H9 (cell line): ENCODE results near the gene THBS2. TPM values are rescaled to one million over a fixed set of nuclear protein-coding genes. Genes with fewer than 3 reads are reported as not detected.

Source experiments
- DNase-seq: peaks from one replicate; pipeline ENCODE4 v3.0.0-alpha.2; 2017
- H2AFZ ChIP-seq: one replicate; pipeline ENCODE4 v1.6.1; 2013; ENCODE audit warnings: mild to moderate bottlenecking, low read length, control low read depth, moderate library complexity
- H2AK5ac ChIP-seq: 2 replicates; pipeline ENCODE4 v1.6.1; 2013; ENCODE audit warnings: low read length, control low read depth, mixed read lengths; ENCODE audit not compliant: insufficient read length
- H2BK120ac ChIP-seq: one replicate; pipeline ENCODE4 v1.6.1; 2013; ENCODE audit warnings: low read depth, mild to moderate bottlenecking, low read length, control low read depth, inconsistent platforms; ENCODE audit not compliant: poor library complexity, severe bottlenecking
- H2BK12ac ChIP-seq: 2 replicates; pipeline ENCODE4 v1.6.1; 2013; ENCODE audit warnings: low read length, control low read depth, mixed read lengths, low read depth; ENCODE audit not compliant: insufficient read length
- H2BK15ac ChIP-seq: 2 replicates; pipeline ENCODE4 v1.6.1; 2013; ENCODE audit warnings: low read depth, low read length, control low read depth
- H2BK20ac ChIP-seq: one replicate; pipeline ENCODE4 v1.6.1; 2013; ENCODE audit warnings: low read depth, mild to moderate bottlenecking, low read length, control low read depth, inconsistent platforms; ENCODE audit not compliant: poor library complexity, severe bottlenecking
- H2BK5ac ChIP-seq: 2 replicates; pipeline ENCODE4 v1.6.1; 2013; ENCODE audit warnings: low read length, control low read depth, mixed read lengths; ENCODE audit not compliant: insufficient read length
- H3K14ac ChIP-seq: 2 replicates; pipeline ENCODE4 v1.6.1; 2013; ENCODE audit warnings: low read length, control low read depth; ENCODE audit not compliant: insufficient read depth
- H3K18ac ChIP-seq: 2 replicates; pipeline ENCODE4 v1.6.1; 2013; ENCODE audit warnings: low read depth, mild to moderate bottlenecking, mixed read lengths, low read length, control low read depth; ENCODE audit not compliant: insufficient read length
- H3K23ac ChIP-seq: 2 replicates; pipeline ENCODE4 v1.6.1; 2013; ENCODE audit warnings: low read length, control low read depth, mixed read lengths, low read depth; ENCODE audit not compliant: insufficient read length
- H3K23me2 ChIP-seq: 2 replicates; pipeline ENCODE4 v1.6.1; 2013; ENCODE audit warnings: low read depth, mild to moderate bottlenecking, mixed read lengths, low read length, control low read depth; ENCODE audit not compliant: insufficient read length, poor library complexity, severe bottlenecking
- H3K27ac ChIP-seq: 2 replicates; pipeline ENCODE4 v1.5.1; 2013; ENCODE audit warnings: low read length, control low read depth, mixed read lengths, low read depth; ENCODE audit not compliant: insufficient read length
- H3K27me3 ChIP-seq: 2 replicates; pipeline ENCODE4 v1.6.1; 2013; ENCODE audit warnings: low read length, control low read depth, inconsistent platforms; ENCODE audit not compliant: insufficient read depth
- H3K4ac ChIP-seq: 2 replicates; pipeline ENCODE4 v1.6.1; 2013; ENCODE audit warnings: low read depth, mild to moderate bottlenecking, control low read depth, inconsistent platforms, low read length, moderate library complexity
- H3K4me1 ChIP-seq: 2 replicates; pipeline ENCODE4 v1.6.1; 2013; ENCODE audit warnings: low read length, control low read depth, inconsistent platforms; ENCODE audit not compliant: insufficient read depth
- H3K4me2 ChIP-seq: 2 replicates; pipeline ENCODE4 v1.6.1; 2013; ENCODE audit warnings: low read length, control low read depth, mixed read lengths; ENCODE audit not compliant: insufficient read length, insufficient read depth
- H3K56ac ChIP-seq: 2 replicates; pipeline ENCODE4 v1.6.1; 2013; ENCODE audit warnings: low read depth, mild to moderate bottlenecking, mixed read lengths, low read length, control low read depth; ENCODE audit not compliant: insufficient read length
- H3K79me1 ChIP-seq: 2 replicates; pipeline ENCODE4 v1.6.1; 2013; ENCODE audit warnings: low read depth, mild to moderate bottlenecking, moderate library complexity, low read length, control low read depth, inconsistent platforms; ENCODE audit not compliant: insufficient read depth, poor library complexity, severe bottlenecking
- H3K79me2 ChIP-seq: 2 replicates; pipeline ENCODE4 v1.6.1; 2013; ENCODE audit warnings: low read length, control low read depth, inconsistent platforms; ENCODE audit not compliant: insufficient read depth
- H3K9ac ChIP-seq: 2 replicates; pipeline ENCODE4 v1.6.1; 2013; ENCODE audit warnings: low read length, control low read depth, mixed read lengths; ENCODE audit not compliant: insufficient read length; ENCODE audit errors: extremely low read depth
- H3K9me3 ChIP-seq: one replicate; pipeline ENCODE4 v1.6.1; 2013; ENCODE audit warnings: low read depth, low read length, inconsistent platforms; ENCODE audit not compliant: control insufficient read depth
- H3T11ph ChIP-seq: one replicate; pipeline ENCODE4 v1.6.1; 2013; ENCODE audit warnings: mild to moderate bottlenecking, low read length, control low read depth, inconsistent platforms
- H4K20me1 ChIP-seq: one replicate; pipeline ENCODE4 v1.6.1; 2013; ENCODE audit not compliant: control insufficient read depth, insufficient read length, insufficient read depth
- H4K5ac ChIP-seq: 2 replicates; pipeline ENCODE4 v1.6.1; 2013; ENCODE audit warnings: low read depth, mild to moderate bottlenecking, mixed read lengths, low read length, control low read depth; ENCODE audit not compliant: insufficient read length
- H4K8ac ChIP-seq: replicated peaks from 2 replicates; pipeline ENCODE4 v1.6.1; 2013; ENCODE audit warnings: low read length, control low read depth, mixed read lengths, low read depth; ENCODE audit not compliant: insufficient read length
- H4K91ac ChIP-seq: 2 replicates; pipeline ENCODE4 v1.6.1; 2013; ENCODE audit warnings: low read depth, mild to moderate bottlenecking, moderate library complexity, mixed read lengths, low read length, control low read depth; ENCODE audit not compliant: insufficient read length
- H3K27ac Mint-ChIP-seq, 3 experiments: 2 replicates in 2 of 3; 3 replicates in 1 of 3; pipeline ENCODE4 v1.8.0; 2020 to 2021; ENCODE audit warnings: mixed read lengths in 3 of 3, mild to moderate bottlenecking in 1 of 3, moderate library complexity in 1 of 3
- H3K27me3 Mint-ChIP-seq: 2 replicates; pipeline ENCODE4 v1.8.0; 2021; ENCODE audit warnings: low read depth, mild to moderate bottlenecking, moderate library complexity, mixed read lengths
- H3K36me3 Mint-ChIP-seq, 3 experiments: 2 replicates in 2 of 3; 3 replicates in 1 of 3; pipeline ENCODE4 v1.8.0; 2020 to 2021; ENCODE audit warnings: low read depth in 3 of 3, mixed read lengths in 3 of 3; ENCODE audit not compliant: insufficient read depth in 1 of 3
- H3K4me1 Mint-ChIP-seq, 2 experiments: 2 replicates each; pipeline ENCODE4 v1.8.0; 2020; ENCODE audit warnings: mixed read lengths in 2 of 2
- H3K4me3 Mint-ChIP-seq, 2 experiments: 2 replicates in 1 of 2; 3 replicates in 1 of 2; pipeline ENCODE4 v1.8.0; 2020 to 2021; ENCODE audit warnings: mild to moderate bottlenecking in 2 of 2, mixed read lengths in 2 of 2, moderate library complexity in 1 of 2
- H3K9me3 Mint-ChIP-seq, 2 experiments: 2 replicates in 1 of 2; 3 replicates in 1 of 2; pipeline ENCODE4 v1.8.0; 2020; ENCODE audit warnings: mild to moderate bottlenecking in 2 of 2, mixed read lengths in 2 of 2, moderate library complexity in 1 of 2
- WGBS: extraction: QIAGEN DNeasy Blood & Tissue Kit; methylation state at CpG from one replicate; pipeline ENCODE4 v1.1.7; 2013; ENCODE audit warnings: missing lambda C conversion rate, low lambda C conversion rate, mixed read lengths; ENCODE audit not compliant: insufficient read length; ENCODE audit errors: extremely low coverage; 5-methylcytosine and 5-hydroxymethylcytosine counted together
- total RNA-seq: library from RNA; stranded (reverse); gene quantifications from 2 replicates; pipeline ENCODE4 v1.2.1, GENCODE V29; 2021
- TF ChIP-seq, protein P1 (sequence below): fragments of 200-600 bp; sonication (generic); conservative IDR thresholded peaks from 3 replicates; pipeline ENCODE4 v1.8.0; 2021; ENCODE audit warnings: antibody characterized with exemption, mild to moderate bottlenecking

THBS2 gene
- total RNA-seq, 1 experiment from 2014 or later, result 14.7 TPM

DNA sequence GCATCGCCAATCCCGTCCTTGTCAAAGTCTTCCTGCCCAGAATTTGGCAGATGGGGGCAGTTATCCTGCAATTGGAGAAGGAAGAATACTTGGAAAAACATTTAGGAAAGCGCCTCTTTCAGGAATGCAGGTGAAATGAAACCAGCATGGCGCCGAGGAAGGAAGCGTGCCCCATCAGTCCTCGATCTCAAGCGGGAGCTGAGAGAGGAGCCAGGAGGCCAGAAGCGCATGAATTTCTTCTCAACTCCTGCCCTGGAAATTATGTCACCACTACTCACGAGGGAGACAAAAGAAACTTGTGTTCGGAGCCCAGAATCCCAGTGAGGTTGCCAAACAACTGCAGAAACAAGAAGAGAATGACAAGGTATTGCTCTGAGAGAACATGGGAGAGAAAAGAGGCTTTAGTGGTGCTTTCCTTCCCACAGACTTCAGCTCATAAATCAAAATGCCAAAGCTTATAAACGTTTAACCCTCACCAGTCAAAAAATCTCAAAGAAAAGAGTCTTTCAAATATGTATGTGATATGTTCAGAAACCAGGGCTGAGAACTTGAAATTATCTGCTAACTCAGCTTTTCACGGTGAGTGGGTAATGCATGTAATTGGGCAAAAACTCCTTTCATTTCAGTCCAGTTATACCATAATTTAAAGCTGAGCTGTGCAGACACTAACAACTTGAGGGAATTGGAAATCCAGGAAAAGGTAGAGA is 23.9 kb downstream of the THBS2 start:
- Mint-ChIP-seq H3K36me3 (peaks cover 45 to 73% (median 48%) of the 10 kb centered on the region in 3 experiments), H3K27me3 (no peaks in the 10 kb centered on the region; the same call in 1 of the 2 replicates), H3K4me1 (no peaks in the 10 kb centered on the region), H3K4me3 (no peak overlapping the region), H3K9me3 (peaks cover 0 to 4% of the 10 kb centered on the region in 2 experiments; a peak in 3 of 5 replicates), H3K27ac (peak overlapping the region in 2 of 3 experiments; percentile 48 to 56; a peak in 2 of 7 replicates)
- Histone ChIP-seq H3K23me2 (no peaks in the 10 kb centered on the region), H2AK5ac (no peak overlapping the region), H4K20me1 (no peaks in the 10 kb centered on the region), H3K14ac (no peak overlapping the region), H2BK120ac (no peak overlapping the region), H3K18ac (no peak overlapping the region), H3K27ac (no peak overlapping the region), H4K8ac (no peak overlapping the region), H3K9ac (no peak overlapping the region), H3K79me1 (no peaks in the 10 kb centered on the region), H3K27me3 (no peaks in the 10 kb centered on the region), H3T11ph (no peak overlapping the region), H2BK20ac (no peak overlapping the region), H2BK12ac (no peak overlapping the region), H3K9me3 (no peaks in the 10 kb centered on the region), H3K4me2 (no peak overlapping the region), H4K91ac (no peak overlapping the region), H3K23ac (no peak overlapping the region), H4K5ac (no peak overlapping the region), H2BK15ac (no peak overlapping the region), H3K4ac (no peak overlapping the region), H2BK5ac (no peak overlapping the region), H3K56ac (no peak overlapping the region), H3K79me2 (no peaks in the 10 kb centered on the region), H3K4me1 (no peaks in the 10 kb centered on the region), H2AFZ (no peak overlapping the region)
- no peak for DNase-seq
- TF ChIP-seq, protein P1, sequence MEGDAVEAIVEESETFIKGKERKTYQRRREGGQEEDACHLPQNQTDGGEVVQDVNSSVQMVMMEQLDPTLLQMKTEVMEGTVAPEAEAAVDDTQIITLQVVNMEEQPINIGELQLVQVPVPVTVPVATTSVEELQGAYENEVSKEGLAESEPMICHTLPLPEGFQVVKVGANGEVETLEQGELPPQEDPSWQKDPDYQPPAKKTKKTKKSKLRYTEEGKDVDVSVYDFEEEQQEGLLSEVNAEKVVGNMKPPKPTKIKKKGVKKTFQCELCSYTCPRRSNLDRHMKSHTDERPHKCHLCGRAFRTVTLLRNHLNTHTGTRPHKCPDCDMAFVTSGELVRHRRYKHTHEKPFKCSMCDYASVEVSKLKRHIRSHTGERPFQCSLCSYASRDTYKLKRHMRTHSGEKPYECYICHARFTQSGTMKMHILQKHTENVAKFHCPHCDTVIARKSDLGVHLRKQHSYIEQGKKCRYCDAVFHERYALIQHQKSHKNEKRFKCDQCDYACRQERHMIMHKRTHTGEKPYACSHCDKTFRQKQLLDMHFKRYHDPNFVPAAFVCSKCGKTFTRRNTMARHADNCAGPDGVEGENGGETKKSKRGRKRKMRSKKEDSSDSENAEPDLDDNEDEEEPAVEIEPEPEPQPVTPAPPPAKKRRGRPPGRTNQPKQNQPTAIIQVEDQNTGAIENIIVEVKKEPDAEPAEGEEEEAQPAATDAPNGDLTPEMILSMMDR, result no peak
- WGBS, result no CpG with 5 or more reads among the region's 13 CpGs
